Measurements from ENCODE around the gene AFAP1L2.

DNA sequence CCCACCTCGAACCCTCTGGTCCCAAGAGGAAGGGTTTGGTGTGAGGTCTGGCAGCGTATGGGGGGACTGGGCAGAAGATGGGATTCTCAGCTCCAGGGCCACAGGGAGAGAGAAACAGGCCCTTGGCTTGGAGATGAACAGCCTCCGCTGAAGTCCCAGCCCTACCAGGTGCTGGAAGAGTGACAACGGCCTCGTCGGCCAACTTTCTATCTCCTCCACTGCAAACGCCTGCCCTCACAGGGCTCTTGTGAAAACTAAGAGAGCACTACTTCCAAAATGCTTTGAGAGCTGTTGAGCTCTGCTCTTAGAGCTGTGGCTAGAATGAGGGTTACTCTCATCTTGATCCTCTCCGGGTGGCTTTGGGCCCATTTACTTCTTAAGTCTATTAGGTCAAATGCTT lies 63.5 kb downstream of the AFAP1L2 start:
- TF ChIP-seq, protein P1, sequence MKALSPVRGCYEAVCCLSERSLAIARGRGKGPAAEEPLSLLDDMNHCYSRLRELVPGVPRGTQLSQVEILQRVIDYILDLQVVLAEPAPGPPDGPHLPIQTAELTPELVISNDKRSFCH (CRISPR knock-in tag; IDR thresholded peaks at IDR 0.05): no peak
- TF ChIP-seq, protein P1 (tag; IDR thresholded peaks at IDR 0.05): no peak
- TF ChIP-seq, protein P2, sequence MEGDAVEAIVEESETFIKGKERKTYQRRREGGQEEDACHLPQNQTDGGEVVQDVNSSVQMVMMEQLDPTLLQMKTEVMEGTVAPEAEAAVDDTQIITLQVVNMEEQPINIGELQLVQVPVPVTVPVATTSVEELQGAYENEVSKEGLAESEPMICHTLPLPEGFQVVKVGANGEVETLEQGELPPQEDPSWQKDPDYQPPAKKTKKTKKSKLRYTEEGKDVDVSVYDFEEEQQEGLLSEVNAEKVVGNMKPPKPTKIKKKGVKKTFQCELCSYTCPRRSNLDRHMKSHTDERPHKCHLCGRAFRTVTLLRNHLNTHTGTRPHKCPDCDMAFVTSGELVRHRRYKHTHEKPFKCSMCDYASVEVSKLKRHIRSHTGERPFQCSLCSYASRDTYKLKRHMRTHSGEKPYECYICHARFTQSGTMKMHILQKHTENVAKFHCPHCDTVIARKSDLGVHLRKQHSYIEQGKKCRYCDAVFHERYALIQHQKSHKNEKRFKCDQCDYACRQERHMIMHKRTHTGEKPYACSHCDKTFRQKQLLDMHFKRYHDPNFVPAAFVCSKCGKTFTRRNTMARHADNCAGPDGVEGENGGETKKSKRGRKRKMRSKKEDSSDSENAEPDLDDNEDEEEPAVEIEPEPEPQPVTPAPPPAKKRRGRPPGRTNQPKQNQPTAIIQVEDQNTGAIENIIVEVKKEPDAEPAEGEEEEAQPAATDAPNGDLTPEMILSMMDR (IDR thresholded peaks at IDR 0.05 in 2 of 3, conservative IDR thresholded peaks at IDR 0.05 in 1 of 3; ENCODE audit: insufficient read depth in 2 of 3, low read depth in 1 of 3, low read length in 3 of 3): no peak
- no peak for TF ChIP-seq ZSCAN29 (IDR thresholded peaks at IDR 0.05)
- no peak for TF ChIP-seq CREM (IDR thresholded peaks at IDR 0.05; ENCODE audit: low read depth)
- TF ChIP-seq PYGO2 (tag; IDR thresholded peaks at IDR 0.05): no peak

Measured in K562 (cell line).